Amniotic stem cell (primary cell): Measurements from ENCODE around the gene PRRT1B.
"Not testable (repeated sequence)": the region's sequence is repeated elsewhere in the genome, so short reads cannot be mapped to it uniquely, and the experiment has no call there.

ENCODE experiments used
- DNase-seq: peaks from one replicate; lab custom pipeline; 2025; lab: John Stamatoyannopoulos, UW

PRRT1B gene

GRCh38 chr9:131550465-131550864 lies 5.1 kb downstream of the PRRT1B start:
- DNase-seq = not testable (repeated sequence)

DNA sequence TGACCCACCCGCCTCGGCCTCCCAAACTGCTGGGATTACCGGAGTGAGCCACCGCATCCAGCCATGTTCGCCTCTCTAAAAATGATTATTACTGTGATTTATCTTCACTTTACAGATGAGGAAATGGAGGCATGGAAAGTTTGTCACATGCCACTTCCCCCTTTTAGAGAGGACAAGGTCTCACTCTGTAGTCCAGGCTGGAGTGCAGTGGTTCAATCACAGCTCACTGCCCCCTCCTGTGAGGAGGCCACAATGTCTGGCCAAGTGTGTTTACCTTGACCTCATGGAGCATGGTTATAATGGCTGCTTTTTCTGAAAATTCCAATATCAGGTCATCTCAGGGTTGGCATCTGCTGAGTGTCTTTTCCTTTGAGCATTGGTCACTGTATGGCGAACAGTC lies 6.7 kb downstream of the PRRT1B start:
- no peak for DNase-seq

DNA sequence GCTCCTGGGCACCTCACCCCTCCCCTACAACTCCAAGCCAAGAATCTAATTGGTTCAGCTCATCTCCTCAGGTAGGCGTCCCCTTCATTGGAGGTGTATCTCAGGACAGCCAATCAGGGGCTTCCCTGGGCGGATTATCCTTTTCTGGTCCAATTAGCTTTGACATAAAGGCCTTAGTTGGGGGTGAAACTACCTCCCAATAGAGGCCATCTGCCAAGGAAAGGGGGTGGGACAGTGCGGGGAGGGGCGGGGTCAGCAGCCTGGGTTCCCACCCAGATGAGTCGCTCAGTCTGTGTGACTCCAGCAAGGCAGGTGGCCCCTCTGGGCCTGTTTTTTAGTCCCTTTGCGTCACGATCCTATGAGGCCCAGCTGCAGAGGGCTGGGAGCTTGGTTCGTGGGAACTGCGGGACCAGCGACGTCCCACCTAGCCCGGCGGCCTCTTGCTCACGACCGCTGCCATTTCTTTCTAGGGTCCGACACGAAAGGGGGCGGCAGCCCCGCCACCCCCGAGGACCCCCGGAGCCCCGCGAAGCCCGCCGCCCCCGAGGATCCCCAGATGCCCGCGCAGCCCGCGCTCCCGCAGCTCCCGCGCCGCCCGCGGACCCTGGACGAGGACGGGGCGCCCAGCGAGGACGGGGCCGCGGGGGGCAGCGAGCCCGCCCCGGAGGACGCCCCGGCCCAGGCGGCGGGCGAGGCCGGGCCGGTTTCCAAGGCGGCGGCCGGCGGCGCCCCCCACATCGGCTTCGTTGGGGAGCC lies 8.9 kb downstream of the PRRT1B start:
- no peak for DNase-seq

- DNase-seq = no peak
These were observed 9.6 kb downstream of the PRRT1B start for GRCh38 chr9:131554843-131555351.

GRCh38 chr9:131555841-131556673 lies 10.7 kb downstream of the PRRT1B start:
- DNase-seq = no peak

- DNase-seq = no peak
These were observed 12.7 kb downstream of the PRRT1B start for GRCh38 chr9:131557855-131558548.

DNA sequence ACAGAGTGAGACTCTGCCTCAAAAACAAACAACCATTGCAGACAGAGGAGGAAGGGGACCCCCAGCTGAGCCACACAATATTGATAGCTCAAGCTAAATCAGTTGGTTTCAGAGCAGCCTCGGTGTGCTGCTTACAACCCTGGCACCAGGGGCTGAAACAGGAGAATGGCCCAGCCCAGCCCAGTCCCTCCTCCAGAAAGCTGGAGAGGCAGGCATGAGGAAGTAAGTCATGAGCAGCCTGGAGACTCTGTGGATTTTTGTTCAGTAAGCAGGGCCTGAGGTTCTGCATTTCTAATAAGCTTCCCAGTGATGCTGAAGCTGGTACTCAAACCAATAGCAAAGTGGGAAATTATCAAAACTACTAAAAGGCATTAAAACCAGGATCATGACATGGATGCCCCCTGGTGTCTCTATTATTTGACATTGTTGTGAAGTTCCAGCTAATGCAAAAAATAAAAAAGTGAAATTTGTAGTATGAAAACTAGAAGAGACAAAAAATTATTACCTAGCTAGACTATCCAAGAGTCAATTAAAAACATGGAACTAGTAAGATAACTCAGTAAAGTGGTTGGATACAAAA lies 14.2 kb downstream of the PRRT1B start:
- DNase-seq = no peak

- no peak for DNase-seq
These were observed 17.0 kb downstream of the PRRT1B start for GRCh38 chr9:131562032-131562959.

DNA sequence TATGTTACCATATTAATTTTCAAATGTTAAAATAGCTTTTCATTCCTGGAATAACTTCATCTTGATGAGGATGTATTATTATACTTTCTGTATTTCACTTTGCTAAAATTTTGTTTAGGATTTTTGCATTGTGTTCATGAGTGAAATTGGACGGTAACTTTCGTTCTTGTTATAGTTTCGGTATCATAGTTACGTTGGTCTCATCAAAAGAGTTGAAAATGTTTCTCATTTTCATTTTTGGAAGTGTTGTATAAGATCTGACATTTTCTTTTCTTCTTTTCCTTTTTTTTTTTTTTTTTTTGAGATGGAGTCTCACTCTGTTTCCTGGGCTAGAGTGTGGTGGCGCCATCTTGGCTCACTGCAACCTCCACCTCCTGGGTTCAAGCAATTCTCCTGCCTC lies 20.0 kb downstream of the PRRT1B start:
- no peak for DNase-seq

DNA sequence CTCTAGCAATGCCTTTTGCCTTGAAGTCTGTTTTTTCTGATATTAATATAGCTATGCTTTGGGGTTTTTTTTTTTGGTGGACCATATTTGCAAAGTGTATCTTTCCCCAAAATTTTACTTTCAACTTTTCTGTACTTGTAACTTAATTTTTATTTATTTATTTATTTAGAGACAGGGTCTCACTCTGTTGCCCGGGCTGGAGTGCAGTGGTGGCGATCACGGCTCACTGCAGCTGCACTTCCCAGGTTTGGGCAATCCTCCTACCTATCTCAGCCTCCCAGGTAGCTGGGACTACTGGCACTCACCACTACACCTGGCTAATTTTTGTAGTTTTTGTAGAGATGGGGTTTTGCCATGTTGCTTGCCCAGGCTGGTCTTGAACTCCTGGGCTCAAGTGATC lies 20.8 kb downstream of the PRRT1B start:
- no peak for DNase-seq

DNA sequence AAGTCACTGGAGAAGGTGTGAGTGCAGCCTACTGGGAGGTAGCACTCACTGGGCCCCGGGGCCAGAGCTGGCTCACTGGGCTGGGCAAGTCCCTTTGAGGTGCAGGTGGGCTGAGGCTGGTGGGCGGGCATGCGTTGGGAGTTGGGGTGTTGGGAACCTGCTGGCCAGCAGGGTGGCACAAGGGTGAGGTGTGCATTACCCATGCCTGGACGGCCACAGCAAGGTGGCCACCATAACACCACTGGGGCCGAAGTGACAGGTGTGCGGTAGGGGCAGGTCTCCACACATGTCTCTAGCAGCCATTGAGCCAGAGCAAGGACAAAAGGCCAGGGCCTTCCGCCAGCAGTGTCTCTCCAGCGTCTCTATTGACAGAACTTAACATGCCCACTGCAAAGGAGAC lies 22.6 kb downstream of the PRRT1B start:
- DNase-seq = no peak

DNA sequence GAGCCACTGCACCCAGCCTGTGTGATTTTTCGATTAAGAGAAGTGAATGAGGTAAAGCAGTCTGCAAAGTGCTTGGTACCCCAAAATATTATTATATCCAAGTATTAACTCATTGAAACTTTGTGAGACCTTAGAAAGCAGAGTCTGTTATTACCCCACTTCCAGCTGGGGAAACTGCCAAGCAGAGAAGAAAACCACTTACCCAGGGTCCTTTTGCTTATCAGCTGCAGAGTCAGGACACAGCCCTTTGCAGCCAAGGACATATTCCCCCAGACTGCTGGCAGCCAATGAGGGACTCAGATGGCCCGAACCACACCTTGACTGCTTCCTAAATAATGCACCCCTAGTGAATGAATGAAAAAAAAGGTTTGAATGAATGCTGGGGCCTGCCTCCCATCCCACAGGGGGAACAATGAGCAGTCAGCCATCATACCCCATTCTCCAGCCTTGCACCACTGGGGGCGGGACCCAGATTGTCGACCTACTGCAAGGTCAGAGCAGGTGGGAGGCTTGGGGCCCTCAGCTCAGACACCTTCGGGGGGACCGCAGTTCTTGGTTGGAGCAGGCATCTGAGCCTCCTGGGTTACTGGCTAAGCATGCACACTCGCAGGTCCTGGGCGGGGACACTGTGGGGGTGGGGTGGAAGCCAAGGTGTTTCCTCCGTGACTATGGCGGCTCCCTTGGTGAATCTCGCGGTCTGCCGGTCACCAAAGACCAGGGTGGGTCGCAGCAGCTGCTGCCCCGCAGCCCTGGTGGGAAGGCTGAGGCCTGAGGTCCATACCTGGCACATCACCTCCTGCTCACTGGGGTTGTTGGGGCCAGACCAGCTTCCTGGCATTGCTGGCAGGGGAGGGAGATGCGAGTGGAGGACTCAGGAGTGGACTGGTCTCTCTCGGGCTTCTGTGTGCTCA lies 29.7 kb downstream of the PRRT1B start:
- no peak for DNase-seq

GRCh38 chr9:131575946-131576853 lies 30.9 kb downstream of the PRRT1B start:
- DNase-seq = no peak

GRCh38 chr9:131577005-131578000 lies 32.0 kb downstream of the PRRT1B start:
- no peak for DNase-seq

DNA sequence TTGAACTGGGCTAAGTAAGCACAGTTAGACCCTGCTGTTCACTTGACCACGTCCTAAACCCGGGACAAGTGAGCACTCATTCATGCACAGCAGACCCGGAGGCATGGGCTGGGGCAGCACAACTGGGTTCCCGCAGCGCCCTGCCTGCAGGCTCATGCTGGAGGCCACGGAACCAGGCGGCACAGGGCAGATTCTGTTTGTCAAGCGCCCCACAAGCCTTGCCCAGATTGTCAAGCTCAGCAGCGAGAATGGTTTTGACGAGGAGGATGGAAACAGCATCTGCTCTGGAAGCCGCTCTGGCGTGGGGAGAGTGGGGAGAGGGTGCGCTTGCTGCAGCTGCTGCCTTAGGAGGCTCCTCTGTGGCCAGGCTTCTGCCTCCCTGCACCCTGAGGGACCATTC lies 32.7 kb downstream of the PRRT1B start:
- DNase-seq = no peak

- no peak for DNase-seq
These were observed 33.6 kb downstream of the PRRT1B start for GRCh38 chr9:131578731-131579504.

DNA sequence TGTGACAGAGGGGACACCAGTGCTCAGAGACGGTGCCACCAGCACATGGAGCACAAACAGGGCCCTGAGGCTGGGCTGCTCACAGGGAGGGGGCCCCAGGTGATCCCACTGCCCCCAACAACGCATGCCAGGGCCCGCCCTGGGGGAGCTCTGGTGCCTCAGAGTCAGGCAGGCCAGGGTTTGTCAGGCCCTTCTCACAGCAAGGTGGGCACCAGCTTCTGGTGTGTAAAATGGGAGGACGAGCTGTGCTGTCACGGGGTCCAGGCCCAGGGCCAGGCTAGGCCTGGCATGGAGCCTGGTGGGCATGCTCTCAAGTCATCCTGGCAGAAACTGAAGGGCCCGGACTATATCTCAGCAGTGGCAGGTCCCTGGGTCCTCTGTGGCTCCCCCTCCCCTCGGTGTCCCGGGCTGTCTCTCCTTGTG lies 34.5 kb downstream of the PRRT1B start:
- DNase-seq = no peak
